ENCODE data around the gene PREX1.

The PREX1 gene

DNA sequence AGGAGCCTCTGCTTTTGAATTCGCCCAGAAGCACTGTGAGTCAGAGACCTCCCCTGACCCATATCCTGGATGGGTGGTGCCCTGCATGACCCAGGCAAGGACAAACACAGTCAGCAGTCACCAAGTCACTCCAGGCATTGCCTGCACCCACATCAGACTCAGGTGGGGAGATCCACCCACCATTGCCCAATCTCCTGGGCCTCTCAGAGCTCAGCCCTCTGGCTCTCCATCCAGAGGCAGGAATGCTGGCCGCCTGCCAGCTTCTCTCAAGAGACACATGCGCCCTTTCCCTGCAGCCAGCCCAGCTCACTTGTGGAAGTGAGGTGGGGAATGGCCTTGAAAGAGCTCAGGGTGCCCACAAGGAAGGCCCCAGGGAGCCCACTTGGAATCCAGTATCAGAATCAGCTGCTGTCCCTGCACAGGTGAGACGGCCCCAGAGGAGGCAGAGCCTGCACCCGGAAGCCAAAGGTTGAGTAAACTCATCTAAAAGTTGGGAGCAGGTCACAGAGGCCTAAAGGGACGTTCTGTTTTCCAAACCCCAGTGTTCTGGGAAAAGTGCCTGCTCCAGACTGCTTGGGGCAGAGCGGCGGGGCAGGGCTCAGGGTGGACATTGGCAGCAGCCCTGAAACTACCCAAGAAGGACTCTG lies 129.8 kb downstream of the PREX1 start:
- DNase-seq, result peak; percentile 84

DNA sequence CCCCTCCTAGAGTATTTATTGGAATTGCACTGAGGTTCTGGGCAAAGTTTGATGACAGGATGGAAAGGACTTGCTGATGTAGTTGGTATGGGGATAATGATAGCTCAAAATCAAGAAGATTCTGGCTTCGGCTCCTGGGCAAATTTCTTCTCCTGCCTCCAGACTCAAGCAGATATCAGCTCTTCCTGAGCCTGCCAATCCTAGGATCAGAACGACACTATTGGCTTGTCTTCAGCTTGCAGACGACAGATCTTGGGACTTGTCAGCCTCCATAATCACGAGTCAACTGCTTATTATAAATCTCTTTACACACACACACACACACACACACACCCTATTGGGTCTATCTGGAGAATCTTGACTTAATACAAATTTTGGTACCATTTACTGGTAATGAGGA lies 131.1 kb downstream of the PREX1 start:
- DNase-seq, result no peak

DNA sequence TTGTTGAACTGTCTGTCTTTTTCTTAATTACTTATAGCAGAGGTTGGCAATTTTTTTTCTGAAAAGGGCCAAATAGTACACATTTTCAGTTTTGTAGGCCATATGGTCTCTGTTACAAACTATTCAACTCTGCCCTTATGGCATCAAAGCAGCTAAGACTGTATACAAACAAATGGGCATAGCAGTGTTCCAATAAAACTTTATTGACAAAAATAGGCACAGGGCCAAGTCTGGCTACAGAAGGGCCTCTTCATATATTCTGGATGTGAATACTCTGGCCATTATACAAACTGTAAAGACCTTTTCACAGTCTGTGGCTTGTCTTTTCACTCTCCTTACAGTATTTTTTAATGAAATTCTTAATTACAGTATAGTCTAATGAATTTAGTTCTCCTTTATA lies 132.1 kb downstream of the PREX1 start:
- DNase-seq, result no peak

- DNase-seq, result peak; percentile 42
Observed at GRCh38 chr20:48695255-48695654, 132.5 kb downstream of the PREX1 start.

- no peak for DNase-seq
Observed at GRCh38 chr20:48694381-48694865, 133.4 kb downstream of the PREX1 start.

DNA sequence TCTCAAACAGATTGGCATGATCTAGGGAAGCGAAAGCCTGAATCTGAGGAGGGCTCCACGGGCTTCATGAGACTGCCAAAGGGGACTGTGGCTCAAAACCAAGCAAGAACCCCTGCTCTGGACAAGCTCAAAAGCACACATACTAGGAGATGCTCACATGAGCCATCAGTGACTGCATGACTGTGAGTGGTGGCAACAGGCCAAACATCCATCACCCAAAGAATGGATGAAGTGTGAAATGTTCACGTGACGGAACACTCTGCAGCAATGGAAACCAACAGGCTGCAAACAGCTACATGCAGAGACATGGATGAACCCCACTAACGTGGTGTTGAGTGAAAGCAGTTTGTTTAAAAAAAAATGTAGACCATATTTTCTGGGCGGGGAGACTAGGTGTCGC lies 136.3 kb downstream of the PREX1 start:
- DNase-seq, result peak; percentile 57

DNA sequence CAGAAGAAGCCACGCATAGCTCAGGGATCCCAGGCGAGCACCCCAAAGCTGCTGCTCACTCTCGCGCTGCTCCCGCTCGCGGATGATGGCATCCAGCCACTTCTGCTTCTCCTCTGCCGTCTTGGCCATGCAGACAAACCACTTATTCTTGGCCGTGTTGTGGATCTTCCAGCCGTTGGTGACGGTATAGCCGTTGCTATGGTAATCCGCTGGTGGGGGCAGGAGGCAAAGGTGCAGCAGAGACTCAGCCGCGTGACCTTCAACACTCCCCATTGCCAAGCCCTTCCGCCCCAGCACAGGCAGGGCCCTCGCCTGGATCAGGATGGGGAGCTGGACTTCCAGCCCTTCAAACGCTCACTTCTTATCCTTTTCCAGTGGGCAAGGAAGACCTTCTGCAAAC lies 136.9 kb downstream of the PREX1 start:
- DNase-seq, result no peak

GRCh38 chr20:48689874-48690571 lies 137.8 kb downstream of the PREX1 start:
- DNase-seq, result no peak

DNA sequence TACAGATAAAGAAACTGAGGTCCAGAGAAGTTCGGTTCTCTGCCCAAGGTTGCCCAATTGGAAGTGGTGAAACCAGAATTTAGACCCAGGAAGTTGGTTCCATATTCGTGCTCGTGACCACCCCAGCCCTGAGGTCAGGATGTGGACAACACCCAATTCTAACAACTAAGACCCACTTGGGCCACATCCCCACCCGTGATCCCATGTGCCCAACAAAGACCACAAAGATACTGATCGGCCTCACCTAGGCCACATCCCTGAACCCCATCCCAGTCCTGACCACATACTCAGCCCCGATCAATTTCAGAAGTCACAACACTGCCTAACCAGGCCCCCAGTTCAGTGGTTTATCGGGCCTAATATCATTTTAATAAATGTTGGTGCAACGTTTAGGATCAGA lies 138.4 kb downstream of the PREX1 start:
- no peak for DNase-seq

- no peak for DNase-seq
Observed at GRCh38 chr20:48688579-48688978, 139.2 kb downstream of the PREX1 start.

DNA sequence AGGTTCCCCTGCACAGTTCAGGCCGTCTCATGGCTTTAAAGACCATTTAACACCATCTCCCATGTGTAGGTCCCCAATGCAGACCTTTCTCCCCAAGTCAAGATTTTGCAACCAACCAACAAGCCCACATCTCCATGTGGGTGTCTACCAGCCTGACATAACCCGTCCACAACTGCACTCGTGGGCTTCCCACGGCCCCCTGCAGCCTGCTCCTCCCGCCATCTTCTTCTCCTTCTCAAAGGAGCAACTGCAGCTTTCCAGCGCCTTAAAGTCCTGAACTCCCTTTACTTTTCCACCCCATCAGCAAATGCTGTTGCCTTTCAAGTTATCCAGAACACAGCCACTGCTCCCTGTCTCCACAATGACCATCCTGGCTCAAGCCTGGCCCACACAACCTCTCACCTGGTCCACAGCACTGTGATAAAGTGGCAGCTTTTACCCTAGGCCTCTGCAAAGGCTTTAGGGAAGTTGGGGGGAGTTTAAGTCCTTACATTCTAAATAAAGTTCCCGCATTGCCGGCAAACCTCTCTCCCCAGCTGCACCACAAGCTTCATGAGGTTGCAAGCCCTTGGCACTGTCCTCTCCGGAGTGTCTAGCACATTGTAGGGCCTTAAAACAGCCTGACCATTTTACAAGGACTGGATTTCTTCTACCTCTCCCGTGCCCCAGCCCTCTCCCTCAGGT lies 140.5 kb downstream of the PREX1 start:
- DNase-seq, result no peak

DNA sequence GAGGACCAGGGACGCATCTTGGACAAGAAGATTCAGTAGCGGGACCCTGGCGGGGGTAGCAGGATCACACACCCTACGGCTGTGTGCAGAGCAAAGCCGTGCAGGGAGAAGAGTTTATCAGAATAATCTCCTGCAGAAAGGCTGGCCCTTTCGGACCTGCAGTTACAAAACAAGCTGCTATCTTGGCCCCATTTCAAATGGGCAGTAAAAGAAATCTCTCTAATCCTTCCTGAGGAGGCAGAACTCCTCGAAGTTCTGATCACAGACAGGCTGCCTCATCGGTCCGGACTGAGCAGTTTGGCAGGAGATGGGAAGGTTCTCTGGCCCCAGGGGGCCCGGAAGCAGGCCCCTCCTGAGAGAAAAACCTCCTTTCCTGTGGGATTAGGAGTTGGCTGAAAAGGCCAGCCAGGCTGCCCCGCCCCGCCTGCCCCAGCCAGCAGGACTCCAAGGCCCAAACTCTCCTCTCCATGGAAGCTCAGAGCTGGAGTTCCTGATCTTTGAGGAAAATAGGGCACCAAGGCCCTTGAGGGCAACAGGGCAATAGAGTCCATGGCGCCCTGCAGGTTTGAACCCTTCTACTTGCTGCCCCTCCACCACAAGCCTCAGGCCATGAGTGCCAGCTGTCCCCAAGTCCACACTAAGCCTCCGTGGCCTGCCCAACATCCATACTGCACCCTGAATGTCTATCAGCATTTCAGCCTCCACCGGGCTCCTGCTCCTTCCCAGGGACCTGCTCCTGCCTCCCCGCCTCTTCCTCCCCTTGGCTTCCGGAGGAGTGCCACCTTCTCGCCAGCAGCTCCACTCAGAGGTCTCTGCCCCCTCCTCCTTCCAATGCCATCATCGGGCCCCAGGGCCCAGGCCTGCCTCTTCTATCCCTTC lies 141.3 kb downstream of the PREX1 start:
- peak; percentile 36 for DNase-seq

DNA sequence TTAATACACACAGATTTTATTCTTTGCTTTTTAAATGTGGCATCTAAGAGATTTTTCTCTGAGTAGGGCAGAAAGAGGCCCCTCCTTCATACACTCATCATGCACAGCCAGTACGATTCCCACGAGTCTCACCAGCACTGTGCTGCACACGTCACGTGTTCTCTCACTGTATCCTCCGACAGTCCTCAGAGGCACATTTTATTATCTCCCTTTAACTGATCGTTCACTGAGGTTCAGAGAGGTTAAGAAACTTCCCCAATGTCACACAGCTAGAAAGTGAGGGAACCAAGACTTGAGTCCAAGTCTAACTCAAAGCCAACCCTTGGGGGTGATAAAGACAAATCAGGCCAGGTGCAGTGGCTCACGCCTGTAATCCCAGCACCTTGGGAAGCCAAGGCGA lies 142.5 kb downstream of the PREX1 start:
- DNase-seq, result no peak

GRCh38 chr20:48684501-48685041 lies 143.2 kb downstream of the PREX1 start:
- no peak for DNase-seq

- DNase-seq, result no peak
Observed at GRCh38 chr20:48683467-48684175, 144.2 kb downstream of the PREX1 start.

GRCh38 chr20:48682529-48683363 lies 145.1 kb downstream of the PREX1 start:
- peak; percentile 99 for DNase-seq

DNA sequence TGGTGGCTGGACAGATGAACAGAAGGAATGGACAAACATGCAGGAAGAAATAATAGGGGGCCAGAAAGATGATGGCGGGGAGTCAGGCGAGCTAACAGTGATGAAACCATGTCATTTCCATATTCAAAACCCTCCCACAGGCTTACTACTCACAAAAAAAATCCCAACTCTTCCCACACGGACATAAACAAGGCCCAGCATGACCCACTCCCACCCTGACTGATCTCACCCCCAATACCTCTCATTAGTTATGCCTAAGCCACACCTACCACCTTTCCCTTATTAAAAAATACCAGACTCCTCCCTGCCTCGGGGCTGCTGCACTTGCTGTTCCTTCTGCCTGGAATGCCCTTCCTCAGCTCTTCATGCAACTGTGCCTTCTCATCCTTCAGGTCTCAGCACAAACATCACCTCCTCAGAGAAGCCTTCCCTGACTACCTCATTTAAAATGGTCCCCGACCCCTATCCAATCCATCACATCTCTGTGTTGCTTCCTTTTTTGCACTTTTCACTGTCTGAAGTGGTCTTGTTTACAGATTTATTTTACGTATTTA lies 145.8 kb downstream of the PREX1 start:
- DNase-seq, result no peak

GRCh38 chr20:48681201-48681872 lies 146.5 kb downstream of the PREX1 start:
- DNase-seq, result peak; percentile 36

DNA sequence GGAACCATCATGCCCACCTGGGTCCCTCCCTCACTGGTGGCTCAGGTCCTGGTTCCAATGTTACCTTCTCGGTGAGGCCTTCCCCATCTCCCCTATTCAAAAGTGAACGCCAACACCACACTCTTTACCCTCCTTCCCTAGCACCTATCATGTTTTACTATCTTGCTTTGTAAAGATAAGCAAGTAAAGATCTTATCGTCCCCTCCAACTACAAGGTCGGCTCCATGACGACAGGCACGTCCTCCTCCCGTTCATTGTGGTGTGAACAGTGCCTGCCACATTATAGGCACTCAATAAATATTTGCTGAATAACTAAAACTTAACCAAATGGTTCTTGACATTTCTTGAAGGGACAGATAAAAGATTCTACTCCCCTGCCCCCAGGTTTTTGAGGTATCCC lies 147.1 kb downstream of the PREX1 start:
- DNase-seq, result no peak

GRCh38 chr20:48679599-48679998 lies 148.2 kb downstream of the PREX1 start:
- DNase-seq, result no peak

Measured in fibroblast of skin of abdomen (primary cell).